Activated naive CD4-positive, alpha-beta T cell treated with anti-CD3 and anti-CD28 coated beads, Interleukin-2, amount 50 U/mL, for 24 hours (primary cell): ENCODE results near the gene SNU13.
"Not testable (repeated sequence)": the region's sequence is repeated elsewhere in the genome, so short reads cannot be mapped to it uniquely, and the experiment has no call there.

Experiments
- H3K27ac Mint-ChIP-seq: one replicate; pipeline ENCODE4 v1.8.0; 2021; ENCODE audit warnings: mild to moderate bottlenecking, mixed read lengths
- H3K27me3 Mint-ChIP-seq: one replicate; pipeline ENCODE4 v1.8.0; 2021; ENCODE audit warnings: mixed read lengths
- H3K36me3 Mint-ChIP-seq: one replicate; pipeline ENCODE4 v1.8.0; 2021; ENCODE audit warnings: mixed read lengths
- H3K4me1 Mint-ChIP-seq: one replicate; pipeline ENCODE4 v1.8.0; 2021; ENCODE audit warnings: mixed read lengths
- H3K4me3 Mint-ChIP-seq: one replicate; pipeline ENCODE4 v1.8.0; 2021; ENCODE audit warnings: mild to moderate bottlenecking, mixed read lengths
- H3K9me3 Mint-ChIP-seq: one replicate; pipeline ENCODE4 v1.8.0; 2021; ENCODE audit warnings: mixed read lengths

The SNU13 gene

GRCh38 chr22:41688365-41689211 lies at the start of gene SNU13:
SNU13 (minus strand) TSS chr22:41688867; CDS start chr22:41688796, 71 bp downstream.
- peaks cover 37% of the 10 kb centered on the region for H3K4me1 Mint-ChIP-seq
- no peaks in the 10 kb centered on the region for H3K27me3 Mint-ChIP-seq
- H3K4me3 Mint-ChIP-seq = peak within 1 kb of the TSS; percentile 97
- H3K27ac Mint-ChIP-seq = peak within 1 kb of the TSS; percentile 98
- H3K36me3 Mint-ChIP-seq = peaks cover 3% of the 10 kb centered on the region
- H3K9me3 Mint-ChIP-seq = no peaks in the 10 kb centered on the region

- H3K4me1 Mint-ChIP-seq = not testable (repeated sequence)
These were observed 44.6 kb upstream of the SNU13 start for GRCh38 chr22:41733241-41733640.

GRCh38 chr22:41732096-41732772 lies 43.6 kb upstream of the SNU13 start:
- Mint-ChIP-seq H3K4me3 (no peak overlapping the region), H3K4me1 (no peaks in the 10 kb centered on the region), H3K27ac (no peak overlapping the region), H3K36me3 (no peaks in the 10 kb centered on the region), H3K9me3 (no peaks in the 10 kb centered on the region), H3K27me3 (no peaks in the 10 kb centered on the region)

More at GRCh38 chr22:41733241-41733640, 44.6 kb upstream of the SNU13 start:
- not testable (repeated sequence) for H3K27me3 Mint-ChIP-seq, H3K27ac Mint-ChIP-seq, H3K4me3 Mint-ChIP-seq, H3K9me3 Mint-ChIP-seq, H3K36me3 Mint-ChIP-seq

- Mint-ChIP-seq H3K9me3 (no peaks in the 10 kb centered on the region), H3K4me3 (no peak overlapping the region), H3K36me3 (no peaks in the 10 kb centered on the region), H3K27ac (no peak overlapping the region), H3K4me1 (no peaks in the 10 kb centered on the region), H3K27me3 (no peaks in the 10 kb centered on the region)
These were observed 42.9 kb upstream of the SNU13 start for GRCh38 chr22:41731609-41732008.

GRCh38 chr22:41725510-41726110 lies 36.9 kb upstream of the SNU13 start:
- no peaks in the 10 kb centered on the region for H3K36me3 Mint-ChIP-seq

GRCh38 chr22:41722496-41722895 lies 33.8 kb upstream of the SNU13 start:
- Mint-ChIP-seq H3K4me3 (no peak overlapping the region), H3K4me1 (no peaks in the 10 kb centered on the region), H3K27me3 (no peaks in the 10 kb centered on the region), H3K9me3 (no peaks in the 10 kb centered on the region), H3K27ac (no peak overlapping the region), H3K36me3 (no peaks in the 10 kb centered on the region)

More at GRCh38 chr22:41725510-41726110, 36.9 kb upstream of the SNU13 start:
- H3K4me3 Mint-ChIP-seq = no peak overlapping the region
- H3K9me3 Mint-ChIP-seq = no peaks in the 10 kb centered on the region
- no peaks in the 10 kb centered on the region for H3K27me3 Mint-ChIP-seq
- H3K4me1 Mint-ChIP-seq = no peaks in the 10 kb centered on the region
- H3K27ac Mint-ChIP-seq = no peak overlapping the region

GRCh38 chr22:41713004-41713403 lies 24.3 kb upstream of the SNU13 start:
- H3K4me1 Mint-ChIP-seq = no peaks in the 10 kb centered on the region

GRCh38 chr22:41709341-41709740 lies 20.7 kb upstream of the SNU13 start:
- no peaks in the 10 kb centered on the region for H3K36me3 Mint-ChIP-seq
- no peaks in the 10 kb centered on the region for H3K9me3 Mint-ChIP-seq
- H3K27me3 Mint-ChIP-seq = no peaks in the 10 kb centered on the region
- no peaks in the 10 kb centered on the region for H3K4me1 Mint-ChIP-seq
- no peak overlapping the region for H3K4me3 Mint-ChIP-seq
- H3K27ac Mint-ChIP-seq = no peak overlapping the region

More at GRCh38 chr22:41713004-41713403, 24.3 kb upstream of the SNU13 start:
- Mint-ChIP-seq H3K36me3 (no peaks in the 10 kb centered on the region), H3K27me3 (no peaks in the 10 kb centered on the region), H3K4me3 (no peak overlapping the region), H3K27ac (no peak overlapping the region), H3K9me3 (no peaks in the 10 kb centered on the region)

GRCh38 chr22:41702763-41703162 lies 14.1 kb upstream of the SNU13 start:
- H3K36me3 Mint-ChIP-seq = no peaks in the 10 kb centered on the region
- H3K9me3 Mint-ChIP-seq = no peaks in the 10 kb centered on the region
- H3K4me3 Mint-ChIP-seq = no peak overlapping the region
- no peaks in the 10 kb centered on the region for H3K27me3 Mint-ChIP-seq
- H3K27ac Mint-ChIP-seq = no peak overlapping the region
- H3K4me1 Mint-ChIP-seq = peaks cover 4% of the 10 kb centered on the region

- Mint-ChIP-seq H3K36me3 (no peaks in the 10 kb centered on the region), H3K27me3 (no peaks in the 10 kb centered on the region), H3K9me3 (no peaks in the 10 kb centered on the region), H3K4me3 (no peak overlapping the region), H3K27ac (no peak overlapping the region), H3K4me1 (peaks cover 11% of the 10 kb centered on the region)
These were observed 11.4 kb upstream of the SNU13 start for GRCh38 chr22:41700108-41700364.

GRCh38 chr22:41699264-41700107 lies 10.8 kb upstream of the SNU13 start, which contains the start of gene MEI1:
MEI1 (plus strand) TSS chr22:41699503; CDS start chr22:41699539, 36 bp downstream.
- H3K4me1 Mint-ChIP-seq = peaks cover 11% of the 10 kb centered on the region
- no peaks in the 10 kb centered on the region for H3K9me3 Mint-ChIP-seq
- H3K27me3 Mint-ChIP-seq = no peaks in the 10 kb centered on the region
- peak within 1 kb of the TSS; percentile 70 for H3K4me3 Mint-ChIP-seq
- H3K27ac Mint-ChIP-seq = peak within 1 kb of the TSS; percentile 93
- H3K36me3 Mint-ChIP-seq = no peaks in the 10 kb centered on the region

- peak overlapping the region; percentile 73 for H3K4me3 Mint-ChIP-seq
- H3K4me1 Mint-ChIP-seq = peaks cover 11% of the 10 kb centered on the region
- H3K27me3 Mint-ChIP-seq = no peaks in the 10 kb centered on the region
- H3K36me3 Mint-ChIP-seq = no peaks in the 10 kb centered on the region
- H3K27ac Mint-ChIP-seq = peak overlapping the region; percentile 79
- no peaks in the 10 kb centered on the region for H3K9me3 Mint-ChIP-seq
These were observed 8.6 kb upstream of the SNU13 start for GRCh38 chr22:41697126-41697775.

GRCh38 chr22:41696703-41697102 lies 8.0 kb upstream of the SNU13 start:
- no peak overlapping the region for H3K4me3 Mint-ChIP-seq
- H3K27me3 Mint-ChIP-seq = no peaks in the 10 kb centered on the region
- H3K9me3 Mint-ChIP-seq = no peaks in the 10 kb centered on the region
- H3K27ac Mint-ChIP-seq = peak overlapping the region; percentile 79
- H3K36me3 Mint-ChIP-seq = no peaks in the 10 kb centered on the region
- peaks cover 11% of the 10 kb centered on the region for H3K4me1 Mint-ChIP-seq

- Mint-ChIP-seq H3K4me3 (no peak overlapping the region), H3K4me1 (peaks cover 19% of the 10 kb centered on the region), H3K27ac (no peak overlapping the region), H3K27me3 (no peaks in the 10 kb centered on the region), H3K9me3 (no peaks in the 10 kb centered on the region), H3K36me3 (no peaks in the 10 kb centered on the region)
These were observed 6.5 kb upstream of the SNU13 start for GRCh38 chr22:41695211-41695610.

GRCh38 chr22:41690476-41690875 lies 1.8 kb upstream of the SNU13 start:
- H3K4me1 Mint-ChIP-seq = peaks cover 29% of the 10 kb centered on the region
- H3K27me3 Mint-ChIP-seq = no peaks in the 10 kb centered on the region
- peaks cover 3% of the 10 kb centered on the region for H3K36me3 Mint-ChIP-seq
- peak overlapping the region; percentile 97 for H3K4me3 Mint-ChIP-seq
- no peaks in the 10 kb centered on the region for H3K9me3 Mint-ChIP-seq
- peak overlapping the region; percentile 76 for H3K27ac Mint-ChIP-seq
